Panc1 (cell line): ENCODE measurements around the gene VPS11. TPM values are rescaled to one million over a fixed set of nuclear protein-coding genes. Genes with fewer than 3 reads are reported as not detected.
A peak's percentile ranks its signal among the peaks of the same experiment; 100 is the strongest.

Experiments
- ATAC-seq: fragments of 200-7000 bp; cut with Tn5 transposase; 2 replicates; pipeline ENCODE4 v1.9.1; 2020; ENCODE audit warnings: mild to moderate bottlenecking, moderate library complexity
- BruUV-seq: library from RNA; stranded (reverse); fragments of 400-500 nt; replicated peaks from 2 replicates; lab custom pipeline; 2021; lab: Mats Ljungman, UMichigan
- CTCF ChIA-PET: fragments of 300-600 bp; sonication (Branson Sonifier 250); formaldehyde crosslinking; loops from one replicate; lab custom pipeline; 2022; ENCODE audit warnings: antibody characterized with exemption; lab: Charles Lee
- POLR2A ChIA-PET: fragments of 300-600 bp; sonication (Branson Sonifier 250); formaldehyde crosslinking; loops from one replicate; lab custom pipeline; 2022; ENCODE audit warnings: antibody characterized with exemption; lab: Charles Lee
- DNase-seq: peaks from one replicate; pipeline ENCODE4 v3.0.0-alpha.2; 2010; ENCODE audit warnings: low read depth, low spot score
- H3K27ac ChIP-seq: 2 replicates; pipeline ENCODE4 v1.5.1; 2011; ENCODE audit warnings: mild to moderate bottlenecking, low read length, inconsistent platforms
- H3K27me3 ChIP-seq: fragments of 200-500 bp; sonication (Bioruptor generic); 2 replicates; pipeline ENCODE4 v1.6.0; 2014; ENCODE audit warnings: low read length, inconsistent platforms; ENCODE audit not compliant: control insufficient read depth, insufficient read depth
- H3K36me3 ChIP-seq: fragments of 200-500 bp; sonication (Bioruptor generic); 2 replicates; pipeline ENCODE4 v1.5.1; 2014; ENCODE audit warnings: inconsistent platforms, mild to moderate bottlenecking, low read length, moderate library complexity; ENCODE audit not compliant: control insufficient read depth, insufficient read depth
- H3K4me1 ChIP-seq: 2 replicates; pipeline ENCODE4 v1.5.1; 2011; ENCODE audit warnings: inconsistent platforms, mild to moderate bottlenecking, low read length, moderate library complexity; ENCODE audit not compliant: control insufficient read depth, insufficient read depth
- H3K4me3 ChIP-seq, 2 experiments: 2 replicates each; pipeline ENCODE4 v1.5.1; 2011 to 2012; ENCODE audit warnings: low read depth in 2 of 2, low read length in 2 of 2, mild to moderate bottlenecking in 2 of 2, inconsistent platforms in 1 of 2, moderate library complexity in 1 of 2
- H3K9me3 ChIP-seq: fragments of 200-500 bp; sonication (Bioruptor generic); 2 replicates; pipeline ENCODE4 v1.5.1; 2014; ENCODE audit warnings: low read depth, mild to moderate bottlenecking, inconsistent platforms, low read length, moderate library complexity; ENCODE audit not compliant: control insufficient read depth, insufficient read depth
- POLR2AphosphoS5 ChIP-seq: IDR thresholded peaks from 2 replicates; pipeline ENCODE4 v1.6.1; 2012; ENCODE audit warnings: mild to moderate bottlenecking, low read depth, low read length, moderate library complexity
- REST ChIP-seq, 2 experiments: IDR thresholded peaks; 2 replicates each; pipeline ENCODE4 v1.6.1; 2011 to 2012; ENCODE audit warnings: low read depth in 2 of 2, control low read depth in 1 of 2, low read length in 1 of 2, mild to moderate bottlenecking in 1 of 2, moderate library complexity in 1 of 2; ENCODE audit not compliant: insufficient read depth in 1 of 2
- SIN3A ChIP-seq: IDR thresholded peaks from 2 replicates; pipeline ENCODE4 v1.6.1; 2012; ENCODE audit warnings: low read depth, mild to moderate bottlenecking, low read length, moderate library complexity, borderline replicate concordance; ENCODE audit not compliant: insufficient read depth
- TCF7L2 ChIP-seq: IDR thresholded peaks from 2 replicates; pipeline ENCODE4 v1.6.1; 2011; ENCODE audit warnings: mild to moderate bottlenecking, low read depth, low read length, inconsistent platforms
- in situ Hi-C: cut with HindIII; loops from 2 replicates; pipeline ENCODE4 v1.10.0; 2016; ENCODE audit warnings: low sequenced_read_pairs, low pct_unique_long_range_greater_than_20kb
- intact Hi-C: fragments of 100-400 bp; cut with micrococcal nuclease; formaldehyde crosslinking; loops from one replicate; pipeline ENCODE4 v1.10.0; 2022; ENCODE audit not compliant: unreplicated experiment
- total RNA-seq: library from RNA; stranded (reverse); gene quantifications from one replicate; pipeline ENCODE4 v1.2.1, GENCODE V29; 2021; ENCODE audit not compliant: unreplicated experiment
- TF ChIP-seq, protein P1 (sequence below): fragments of 450-650 bp; IDR thresholded peaks from 2 replicates; pipeline ENCODE4 v1.5.1; 2017; ENCODE audit warnings: mild to moderate bottlenecking

The VPS11 gene
- total RNA-seq, 1 experiment from 2014 or later: 28.2 TPM

- Histone ChIP-seq H3K4me1 (peaks cover 39% of the 10 kb centered on the region), H3K4me3 (peak overlapping the region; percentile 67 to 85), H3K27me3 (no peaks in the 10 kb centered on the region), H3K27ac (peak overlapping the region; percentile 99), H3K9me3 (no peaks in the 10 kb centered on the region), H3K36me3 (peaks cover 22% of the 10 kb centered on the region)
- ATAC-seq (no peak), DNase-seq (no peak)
- in situ Hi-C loops: loop anchor here (5.0 kb wide), 1 partner anchor 228 kb away; the partner anchor contains the start of gene DDX6
- BruUV-seq: no TSS peak
- TF ChIP-seq, protein P1, sequence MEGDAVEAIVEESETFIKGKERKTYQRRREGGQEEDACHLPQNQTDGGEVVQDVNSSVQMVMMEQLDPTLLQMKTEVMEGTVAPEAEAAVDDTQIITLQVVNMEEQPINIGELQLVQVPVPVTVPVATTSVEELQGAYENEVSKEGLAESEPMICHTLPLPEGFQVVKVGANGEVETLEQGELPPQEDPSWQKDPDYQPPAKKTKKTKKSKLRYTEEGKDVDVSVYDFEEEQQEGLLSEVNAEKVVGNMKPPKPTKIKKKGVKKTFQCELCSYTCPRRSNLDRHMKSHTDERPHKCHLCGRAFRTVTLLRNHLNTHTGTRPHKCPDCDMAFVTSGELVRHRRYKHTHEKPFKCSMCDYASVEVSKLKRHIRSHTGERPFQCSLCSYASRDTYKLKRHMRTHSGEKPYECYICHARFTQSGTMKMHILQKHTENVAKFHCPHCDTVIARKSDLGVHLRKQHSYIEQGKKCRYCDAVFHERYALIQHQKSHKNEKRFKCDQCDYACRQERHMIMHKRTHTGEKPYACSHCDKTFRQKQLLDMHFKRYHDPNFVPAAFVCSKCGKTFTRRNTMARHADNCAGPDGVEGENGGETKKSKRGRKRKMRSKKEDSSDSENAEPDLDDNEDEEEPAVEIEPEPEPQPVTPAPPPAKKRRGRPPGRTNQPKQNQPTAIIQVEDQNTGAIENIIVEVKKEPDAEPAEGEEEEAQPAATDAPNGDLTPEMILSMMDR: no peak
- TF ChIP-seq POLR2AphosphoS5: no peak
- TF ChIP-seq REST (IDR thresholded peaks at IDR 0.05; ENCODE audit: insufficient read depth in 1 of 2, low read depth in 2 of 2, low read length in 1 of 2): no peak
- no peak for TF ChIP-seq TCF7L2
- TF ChIP-seq SIN3A: no peak
- intact Hi-C loops: no loop called here
- POLR2A ChIA-PET: interaction anchor here (0.6 kb wide), 1 partner anchor 36 kb away, joined by 3 read pairs; no protein-coding TSS in a partner anchor
- CTCF ChIA-PET: no interaction called here
Measured at GRCh38 chr11:119019996-119020395, 47.6 kb upstream of the VPS11 start.

- intact Hi-C loops: no loop called here
Measured at GRCh38 chr11:119021631-119022030, 46.0 kb upstream of the VPS11 start.

More at GRCh38 chr11:119021631-119022030, 46.0 kb upstream of the VPS11 start:
- no peak for TF ChIP-seq TCF7L2
- no peak for TF ChIP-seq SIN3A
- no peak for TF ChIP-seq POLR2AphosphoS5
- TF ChIP-seq REST (IDR thresholded peaks at IDR 0.05; ENCODE audit: insufficient read depth in 1 of 2, low read depth in 2 of 2, low read length in 1 of 2): no peak
- BruUV-seq: no TSS peak
- ATAC-seq: no peak
- no peak for DNase-seq
- ChIA-PET POLR2A (interaction anchor here (0.6 kb wide), 1 partner anchor 31 kb away, joined by 5 read pairs; no protein-coding TSS in a partner anchor), CTCF (no interaction called here)
- H3K4me1 ChIP-seq: peaks cover 25% of the 10 kb centered on the region
- no peaks in the 10 kb centered on the region for H3K9me3 ChIP-seq
- peak overlapping the region; percentile 30; the same call in 1 of the 2 replicates for H3K27ac ChIP-seq
- H3K36me3 ChIP-seq: peaks cover 13% of the 10 kb centered on the region
- H3K27me3 ChIP-seq: no peaks in the 10 kb centered on the region
- in situ Hi-C loops: no loop called here
- no peak overlapping the region for H3K4me3 ChIP-seq
